OCI-LY7 (cell line): ENCODE measurements around the gene NTF3. TPM values are rescaled to one million over a fixed set of nuclear protein-coding genes. Genes with fewer than 3 reads are reported as not detected.

Source experiments
- BruUV-seq: library from RNA; stranded (reverse); fragments of 400-500 nt; replicated peaks from 2 replicates; lab custom pipeline; 2021; lab: Mats Ljungman, UMichigan
- CTCF ChIA-PET: fragments of 300-600 bp; sonication (Branson Sonifier 250); formaldehyde crosslinking; loops from one replicate; lab custom pipeline; 2022; ENCODE audit warnings: antibody characterized with exemption; ENCODE audit not compliant: unreplicated experiment; lab: Charles Lee
- POLR2A ChIA-PET: fragments of 300-600 bp; sonication (Branson Sonifier 250); formaldehyde crosslinking; loops from one replicate; lab custom pipeline; 2022; ENCODE audit warnings: antibody characterized with exemption; lab: Charles Lee
- DNase-seq: peaks from one replicate; pipeline ENCODE4 v3.0.0-alpha.2; 2015; ENCODE audit warnings: low spot score
- H2AFZ ChIP-seq: fragments of 200-600 bp; sonication (generic), shearing (Covaris generic); 2 replicates; pipeline ENCODE4 v1.6.1; 2014; ENCODE audit warnings: mild to moderate bottlenecking, antibody characterized with exemption, low read length, moderate library complexity
- H3K27ac ChIP-seq: fragments of 200-600 bp; sonication (generic); 2 replicates; pipeline ENCODE4 v1.5.1; 2014; ENCODE audit warnings: mixed run types, low read depth, mild to moderate bottlenecking, moderate library complexity, low read length, inconsistent platforms; ENCODE audit not compliant: poor library complexity, severe bottlenecking
- H3K36me3 ChIP-seq: fragments of 200-600 bp; sonication (generic); 2 replicates; pipeline ENCODE4 v1.6.1; 2014; ENCODE audit warnings: mild to moderate bottlenecking, antibody characterized with exemption, low read length, moderate library complexity, mixed read lengths; ENCODE audit not compliant: insufficient read depth
- H3K4me1 ChIP-seq: fragments of 200-600 bp; sonication (generic); 2 replicates; pipeline ENCODE4 v1.5.1; 2014; ENCODE audit warnings: mild to moderate bottlenecking, low read length; ENCODE audit not compliant: insufficient read depth, poor library complexity, severe bottlenecking
- H3K4me2 ChIP-seq: fragments of 200-600 bp; sonication (generic); 2 replicates; pipeline ENCODE4 v1.6.1; 2014; ENCODE audit warnings: mild to moderate bottlenecking, low read length
- H3K4me3 ChIP-seq: fragments of 200-600 bp; sonication (generic); 2 replicates; pipeline ENCODE4 v1.5.1; 2014; ENCODE audit warnings: mild to moderate bottlenecking, low read depth, low read length; ENCODE audit not compliant: poor library complexity, severe bottlenecking
- H3K79me2 ChIP-seq: fragments of 200-600 bp; sonication (generic); 2 replicates; pipeline ENCODE4 v1.6.1; 2016; ENCODE audit warnings: low read depth, mild to moderate bottlenecking, low read length, moderate library complexity, mixed read lengths; ENCODE audit not compliant: insufficient read depth
- H3K9me2 ChIP-seq: fragments of 200-600 bp; sonication (generic); 2 replicates; pipeline ENCODE4 v1.6.1; 2016; ENCODE audit warnings: mild to moderate bottlenecking, low read length, mixed read lengths; ENCODE audit not compliant: insufficient read depth
- H3K9me3 ChIP-seq: fragments of 200-600 bp; sonication (generic); 2 replicates; pipeline ENCODE4 v1.6.1; 2014; ENCODE audit warnings: mild to moderate bottlenecking, mixed run types, low read length, mixed read lengths
- H4K20me1 ChIP-seq: fragments of 200-600 bp; sonication (generic); 2 replicates; pipeline ENCODE4 v1.6.1; 2014; ENCODE audit warnings: mild to moderate bottlenecking, antibody characterized with exemption, low read length, moderate library complexity, mixed read lengths; ENCODE audit not compliant: insufficient read depth
- CTCF ChIP-seq: fragments of 200-600 bp; sonication (generic); conservative IDR thresholded peaks from 2 replicates; pipeline ENCODE4 v1.5.1; 2014; ENCODE audit warnings: mild to moderate bottlenecking, antibody characterized with exemption, low read length, moderate library complexity, mixed read lengths
- EZH2phosphoT487 ChIP-seq: fragments of 200-600 bp; sonication (generic); IDR thresholded peaks from 2 replicates; pipeline ENCODE4 v1.6.1; 2018; ENCODE audit warnings: low read depth, borderline replicate concordance, mild to moderate bottlenecking, mixed run types, antibody characterized with exemption, low read length, moderate library complexity, mixed read lengths
- intact Hi-C: fragments of 100-400 bp; cut with micrococcal nuclease; formaldehyde crosslinking; loops from one replicate; pipeline ENCODE4 v1.10.0; 2022; ENCODE audit not compliant: unreplicated experiment
- total RNA-seq, 2 experiments: library from RNA; depleted of rRNA in 1 of 2; stranded (reverse); fragments of >200 nt in 1 of 2; shearing (Covaris generic) in 1 of 2; gene quantifications; 2 replicates each; pipeline ENCODE4 v1.2.3, GENCODE V29; 2014 to 2022

The NTF3 gene
- total RNA-seq, 2 experiments from 2014 or later, result 9.6 to 11.5 TPM

GRCh38 chr12:5521456-5522325, 89.8 kb downstream of the NTF3 start:
- Histone ChIP-seq H3K9me2 (no peaks in the 10 kb centered on the region), H3K4me3 (no peak overlapping the region), H3K9me3 (no peaks in the 10 kb centered on the region), H4K20me1 (no peaks in the 10 kb centered on the region), H3K4me1 (no peaks in the 10 kb centered on the region), H3K36me3 (no peaks in the 10 kb centered on the region), H3K4me2 (no peak overlapping the region), H3K27ac (no peak overlapping the region), H2AFZ (no peak overlapping the region), H3K79me2 (no peaks in the 10 kb centered on the region)
- BruUV-seq, result no TSS peak
- ChIA-PET POLR2A (no interaction called here), CTCF (no interaction called here)
- intact Hi-C loops, result no loop called here
- no peak for DNase-seq
- TF ChIP-seq CTCF (no peak), EZH2phosphoT487 (no peak)

GRCh38 chr12:5522432-5523335, 90.8 kb downstream of the NTF3 start:
- ChIA-PET CTCF (no interaction called here), POLR2A (no interaction called here)
- H3K9me3 ChIP-seq, result no peaks in the 10 kb centered on the region
- H3K4me3 ChIP-seq, result no peak overlapping the region
- H3K79me2 ChIP-seq, result no peaks in the 10 kb centered on the region
- H3K27ac ChIP-seq, result no peak overlapping the region
- BruUV-seq, result no TSS peak
- H2AFZ ChIP-seq, result no peak overlapping the region
- H3K36me3 ChIP-seq, result no peaks in the 10 kb centered on the region
- no peak for TF ChIP-seq CTCF
- TF ChIP-seq EZH2phosphoT487, result no peak
- no peak for DNase-seq
- no peaks in the 10 kb centered on the region for H3K4me1 ChIP-seq
- H3K9me2 ChIP-seq, result no peaks in the 10 kb centered on the region
- no peak overlapping the region for H3K4me2 ChIP-seq
- H4K20me1 ChIP-seq, result no peaks in the 10 kb centered on the region
- intact Hi-C loops, result no loop called here
